Neuronal stem cell (in vitro differentiated cells): Measurements from ENCODE around the gene MFAP3.

Experiments used
- DNase-seq: peaks from one replicate; pipeline ENCODE4 v3.0.0-alpha.2; 2013; ENCODE audit warnings: low spot score
- H2AFZ ChIP-seq: one replicate; pipeline ENCODE4 v1.6.1; 2013; ENCODE audit warnings: mild to moderate bottlenecking, low read length, inconsistent platforms
- H2AK5ac ChIP-seq: 2 replicates; pipeline ENCODE4 v1.6.1; 2013; ENCODE audit warnings: low read depth, mild to moderate bottlenecking, inconsistent platforms, low read length, moderate library complexity, mixed read lengths
- H2BK120ac ChIP-seq: 2 replicates; pipeline ENCODE4 v1.6.1; 2013; ENCODE audit warnings: low read depth, mild to moderate bottlenecking, inconsistent platforms, low read length, moderate library complexity, mixed read lengths
- H2BK12ac ChIP-seq: one replicate; pipeline ENCODE4 v1.6.1; 2013; ENCODE audit warnings: low read length, inconsistent platforms
- H2BK15ac ChIP-seq: 2 replicates; pipeline ENCODE4 v1.6.1; 2013; ENCODE audit warnings: mild to moderate bottlenecking, low read length, inconsistent platforms, mixed read lengths
- H2BK5ac ChIP-seq: one replicate; pipeline ENCODE4 v1.6.1; 2013; ENCODE audit warnings: inconsistent platforms, mild to moderate bottlenecking, low read length, moderate library complexity
- H3K14ac ChIP-seq: one replicate; pipeline ENCODE4 v1.6.1; 2013; ENCODE audit warnings: low read length, inconsistent platforms
- H3K18ac ChIP-seq: 2 replicates; pipeline ENCODE4 v1.6.1; 2013; ENCODE audit warnings: low read length, inconsistent platforms
- H3K23ac ChIP-seq: 2 replicates; pipeline ENCODE4 v1.6.1; 2013; ENCODE audit warnings: low read depth, mild to moderate bottlenecking, mixed read lengths, low read length, inconsistent platforms; ENCODE audit not compliant: poor library complexity
- H3K27ac ChIP-seq: replicated peaks from 3 replicates; pipeline ENCODE4 v1.5.1; 2013; ENCODE audit warnings: low read length, inconsistent platforms
- H3K27me3 ChIP-seq, 3 experiments: 2 replicates each; pipeline ENCODE4 v1.6.1; 2013; ENCODE audit warnings: low read length in 3 of 3, mild to moderate bottlenecking in 2 of 3, inconsistent platforms in 1 of 3, low read depth in 1 of 3, mixed read lengths in 1 of 3, moderate library complexity in 1 of 3; ENCODE audit not compliant: control insufficient read depth in 3 of 3, insufficient read depth in 3 of 3
- H3K36me3 ChIP-seq, 2 donors: replicated peaks in 1 of 2; 2 replicates each; pipeline ENCODE4 v1.6.1; 2013; ENCODE audit warnings: low read length in 2 of 2; ENCODE audit not compliant: control insufficient read depth in 2 of 2, insufficient read depth in 2 of 2
- H3K4ac ChIP-seq: 2 replicates; pipeline ENCODE4 v1.6.1; 2013; ENCODE audit warnings: inconsistent platforms, mild to moderate bottlenecking, low read length, moderate library complexity
- H3K4me1 ChIP-seq, 2 donors: 1 replicate in 1 of 2; 2 replicates in 1 of 2; pipeline ENCODE4 v1.6.1; 2013; ENCODE audit warnings: low read length in 2 of 2, low read depth in 1 of 2; ENCODE audit not compliant: control insufficient read depth in 2 of 2, insufficient read depth in 1 of 2
- H3K4me2 ChIP-seq: one replicate; pipeline ENCODE4 v1.6.1; 2013; ENCODE audit warnings: mild to moderate bottlenecking, low read length, inconsistent platforms; ENCODE audit not compliant: insufficient read depth, poor library complexity, severe bottlenecking
- H3K4me3 ChIP-seq, 2 donors: 2 replicates each; pipeline ENCODE4 v1.5.1; 2013; ENCODE audit warnings: low read length in 2 of 2, mild to moderate bottlenecking in 2 of 2, inconsistent platforms in 1 of 2, moderate library complexity in 1 of 2
- H3K79me1 ChIP-seq: one replicate; pipeline ENCODE4 v1.6.1; 2013; ENCODE audit warnings: low read depth, mild to moderate bottlenecking, inconsistent platforms, low read length, moderate library complexity
- H3K9ac ChIP-seq: one replicate; pipeline ENCODE4 v1.6.1; 2013; ENCODE audit warnings: mild to moderate bottlenecking, low read depth, low read length, inconsistent platforms; ENCODE audit not compliant: poor library complexity
- H3K9me3 ChIP-seq, 2 donors: replicated peaks in 1 of 2; 2 replicates each; pipeline versions ENCODE3 to v1.6.1; 2013; ENCODE audit warnings: low read length in 2 of 2, mild to moderate bottlenecking in 2 of 2, inconsistent platforms in 1 of 2, low read depth in 1 of 2, mixed read lengths in 1 of 2, moderate library complexity in 1 of 2; ENCODE audit not compliant: control insufficient read depth in 2 of 2, insufficient read depth in 1 of 2
- H4K8ac ChIP-seq: one replicate; pipeline ENCODE4 v1.6.1; 2013; ENCODE audit warnings: low read depth, mild to moderate bottlenecking, inconsistent platforms, low read length, moderate library complexity
- H4K91ac ChIP-seq: one replicate; pipeline ENCODE4 v1.6.1; 2013; ENCODE audit warnings: low read length, low read depth, mild to moderate bottlenecking, inconsistent platforms; ENCODE audit not compliant: poor library complexity
- WGBS, 2 donors: extraction: QIAGEN DNeasy Blood & Tissue Kit; methylation state at CpG; one replicate each; pipeline ENCODE4 v1.1.7; 2013; ENCODE audit warnings: missing lambda C conversion rate in 2 of 2, mixed read lengths in 1 of 2; ENCODE audit not compliant: insufficient read length in 2 of 2, insufficient replicate concordance in 1 of 2; ENCODE audit errors: extremely low coverage in 2 of 2; 5-methylcytosine and 5-hydroxymethylcytosine counted together

Gene MFAP3

DNA sequence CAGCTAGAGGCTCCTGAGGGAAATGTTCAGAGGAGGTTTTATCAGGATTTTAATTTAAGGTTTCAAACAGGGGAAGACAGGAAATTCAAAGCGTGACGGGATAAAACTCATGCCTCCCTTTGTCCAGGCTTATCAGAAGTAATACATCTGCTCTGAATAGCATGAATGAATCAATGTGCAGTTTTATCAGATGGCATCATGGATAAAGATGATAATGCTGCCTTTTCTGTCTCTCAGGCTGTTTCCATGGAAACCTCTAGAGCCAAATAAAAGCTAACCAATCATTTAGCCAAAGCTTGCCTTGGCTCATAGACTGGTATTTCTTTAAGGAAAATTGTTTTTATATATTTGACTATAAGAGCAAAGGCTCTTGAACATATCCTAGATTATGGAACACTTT is 16.4 kb downstream of the MFAP3 start:
- H2AFZ ChIP-seq: no peak overlapping the region
- no peak overlapping the region for H3K18ac ChIP-seq
- H2BK120ac ChIP-seq: no peak overlapping the region
- H4K91ac ChIP-seq: no peak overlapping the region
- H3K27me3 ChIP-seq: no peaks in the 10 kb centered on the region
- no peak overlapping the region for H4K8ac ChIP-seq
- no CpG with 5 or more reads among the region's 2 CpGs for WGBS, 2 donors
- no peak overlapping the region for H3K14ac ChIP-seq
- H3K4ac ChIP-seq: no peak overlapping the region
- H2BK12ac ChIP-seq: no peak overlapping the region
- H2AK5ac ChIP-seq: no peak overlapping the region
- no peaks in the 10 kb centered on the region for H3K9me3 ChIP-seq
- no peak overlapping the region for H3K23ac ChIP-seq
- H3K4me1 ChIP-seq: peaks cover 8% of the 10 kb centered on the region in 2 donors
- H3K4me2 ChIP-seq: no peak overlapping the region
- no peak overlapping the region for H2BK15ac ChIP-seq
- no peak overlapping the region for H3K4me3 ChIP-seq
- H3K36me3 ChIP-seq: peaks cover 2 to 67% of the 10 kb centered on the region in 2 donors
- no peak overlapping the region for H3K27ac ChIP-seq
- no peak overlapping the region for H2BK5ac ChIP-seq
- no peak for DNase-seq
- no peak overlapping the region for H3K9ac ChIP-seq
- no peaks in the 10 kb centered on the region for H3K79me1 ChIP-seq

GRCh38 chr5:154058055-154059038 is 19.6 kb downstream of the MFAP3 start:
- Histone ChIP-seq H2AK5ac (no peak overlapping the region), H2BK12ac (no peak overlapping the region), H2BK120ac (no peak overlapping the region), H3K4me2 (no peak overlapping the region), H3K4ac (no peak overlapping the region), H2BK15ac (no peak overlapping the region), H3K27ac (no peak overlapping the region), H2BK5ac (no peak overlapping the region), H3K79me1 (no peaks in the 10 kb centered on the region), H3K23ac (no peak overlapping the region), H2AFZ (no peak overlapping the region), H3K27me3 (no peaks in the 10 kb centered on the region), H3K18ac (no peak overlapping the region), H3K9ac (no peak overlapping the region), H3K36me3 (peaks cover 2 to 36% of the 10 kb centered on the region in 2 donors), H4K91ac (no peak overlapping the region), H4K8ac (no peak overlapping the region), H3K9me3 (no peaks in the 10 kb centered on the region), H3K14ac (no peak overlapping the region), H3K4me3 (no peak overlapping the region), H3K4me1 (peaks cover 8% of the 10 kb centered on the region in 2 donors)
- 100% methylated on average over 1 of the region's 10 CpGs; no CpG with 5 or more reads in 1 of the 2 donors for WGBS, 2 donors
- DNase-seq: no peak

GRCh38 chr5:154059039-154059430 is 20.3 kb downstream of the MFAP3 start:
- no peak overlapping the region for H2BK5ac ChIP-seq
- H3K9ac ChIP-seq: no peak overlapping the region
- H4K8ac ChIP-seq: no peak overlapping the region
- no peak overlapping the region for H2BK15ac ChIP-seq
- H2AFZ ChIP-seq: no peak overlapping the region
- H3K9me3 ChIP-seq: no peaks in the 10 kb centered on the region
- no peak overlapping the region for H2AK5ac ChIP-seq
- no peak overlapping the region for H3K4ac ChIP-seq
- no peak for DNase-seq
- peaks cover 2 to 30% of the 10 kb centered on the region in 2 donors for H3K36me3 ChIP-seq
- H3K14ac ChIP-seq: no peak overlapping the region
- no peak overlapping the region for H3K4me2 ChIP-seq
- no CpG with 5 or more reads among the region's 6 CpGs for WGBS, 2 donors
- no peak overlapping the region for H2BK12ac ChIP-seq
- H3K23ac ChIP-seq: no peak overlapping the region
- no peak overlapping the region for H4K91ac ChIP-seq
- H2BK120ac ChIP-seq: no peak overlapping the region
- H3K27ac ChIP-seq: no peak overlapping the region
- no peak overlapping the region for H3K4me3 ChIP-seq
- H3K79me1 ChIP-seq: no peaks in the 10 kb centered on the region
- H3K4me1 ChIP-seq: peaks cover 8% of the 10 kb centered on the region in 2 donors
- H3K27me3 ChIP-seq: no peaks in the 10 kb centered on the region
- H3K18ac ChIP-seq: no peak overlapping the region

GRCh38 chr5:154059583-154059982 is 20.8 kb downstream of the MFAP3 start:
- Histone ChIP-seq H3K4ac (no peak overlapping the region), H4K8ac (no peak overlapping the region), H2AK5ac (no peak overlapping the region), H3K36me3 (peaks cover 2 to 24% of the 10 kb centered on the region in 2 donors), H3K9ac (no peak overlapping the region), H3K4me2 (no peak overlapping the region), H2BK120ac (no peak overlapping the region), H3K27ac (no peak overlapping the region), H3K14ac (no peak overlapping the region), H3K23ac (no peak overlapping the region), H2BK5ac (no peak overlapping the region), H3K27me3 (no peaks in the 10 kb centered on the region), H3K4me3 (no peak overlapping the region), H3K4me1 (peaks cover 8% of the 10 kb centered on the region in 2 donors), H4K91ac (no peak overlapping the region), H2AFZ (no peak overlapping the region), H3K18ac (no peak overlapping the region), H2BK12ac (no peak overlapping the region), H3K79me1 (no peaks in the 10 kb centered on the region), H3K9me3 (no peaks in the 10 kb centered on the region), H2BK15ac (no peak overlapping the region)
- no peak for DNase-seq
- WGBS, 2 donors: no CpG with 5 or more reads among the region's 4 CpGs
